GM12878 (cell line): ENCODE results near the gene TOP2B. TPM values are rescaled to one million over a fixed set of nuclear protein-coding genes. Genes with fewer than 3 reads are reported as not detected.

Experiments
- CHD4 ChIP-seq: fragments of 200-600 bp; sonication (generic); IDR thresholded peaks from 2 replicates; pipeline ENCODE4 v1.6.1; 2016; ENCODE audit warnings: mild to moderate bottlenecking
- E2F8 ChIP-seq: fragments of 450-650 bp; IDR thresholded peaks from 2 replicates; pipeline ENCODE4 v1.6.1; 2018; ENCODE audit warnings: mild to moderate bottlenecking, low read depth, moderate library complexity; ENCODE audit not compliant: partially characterized antibody
- EED ChIP-seq: sonication (generic); IDR thresholded peaks from 2 replicates; pipeline ENCODE4 v1.6.1; 2016; ENCODE audit warnings: antibody characterized with exemption, low read depth
- GATAD2B ChIP-seq: fragments of 450-650 bp; conservative IDR thresholded peaks from 2 replicates; pipeline ENCODE4 v1.6.1; 2017; ENCODE audit warnings: low read depth, mild to moderate bottlenecking, moderate library complexity
- KLF5 ChIP-seq: fragments of 450-650 bp; IDR thresholded peaks from 2 replicates; pipeline ENCODE4 v1.6.1; 2014; ENCODE audit warnings: mild to moderate bottlenecking; ENCODE audit not compliant: partially characterized antibody
- MLLT1 ChIP-seq: fragments of 450-650 bp; IDR thresholded peaks from 2 replicates; pipeline ENCODE4 v1.6.1; 2016; ENCODE audit warnings: mild to moderate bottlenecking
- MTA2 ChIP-seq: fragments of 450-650 bp; IDR thresholded peaks from 2 replicates; pipeline ENCODE4 v1.6.1; 2016; ENCODE audit warnings: low read depth, mild to moderate bottlenecking, moderate library complexity
- MXI1 ChIP-seq: fragments of 150-350 bp; IDR thresholded peaks from 2 replicates; pipeline ENCODE4 v1.6.1; 2011; ENCODE audit warnings: low read depth, mild to moderate bottlenecking, inconsistent platforms, low read length, improper control_type of control experiment
- MYC ChIP-seq: IDR thresholded peaks from 2 replicates; pipeline ENCODE4 v1.6.1; 2011; ENCODE audit warnings: mild to moderate bottlenecking, low read length, moderate library complexity, inconsistent platforms; ENCODE audit not compliant: insufficient read depth, insufficient replicate concordance, insufficient read length, severe bottlenecking
- NBN ChIP-seq: fragments of 450-650 bp; IDR thresholded peaks from 2 replicates; pipeline ENCODE4 v1.6.1; 2016
- NFIC ChIP-seq: IDR thresholded peaks from 2 replicates; pipeline ENCODE4 v1.6.1; 2012; ENCODE audit warnings: low read depth, mild to moderate bottlenecking, inconsistent platforms, low read length, moderate library complexity
- NFXL1 ChIP-seq: fragments of 450-650 bp; IDR thresholded peaks from 2 replicates; pipeline ENCODE4 v1.6.1; 2017; ENCODE audit warnings: antibody characterized with exemption, mild to moderate bottlenecking, borderline replicate concordance
- NR2C2 ChIP-seq: IDR thresholded peaks from 2 replicates; pipeline ENCODE4 v1.6.1; 2011; ENCODE audit warnings: borderline replicate concordance, low read depth; ENCODE audit not compliant: control insufficient read depth, insufficient read length
- PAX5 ChIP-seq: IDR thresholded peaks from 2 replicates; pipeline ENCODE4 v1.6.1; 2011; ENCODE audit warnings: low read depth, low read length, borderline replicate concordance
- POLR2A ChIP-seq: IDR thresholded peaks from 2 replicates; pipeline ENCODE4 v1.6.1; 2011; ENCODE audit warnings: low read depth, mild to moderate bottlenecking, low read length
- RAD51 ChIP-seq: fragments of 450-650 bp; IDR thresholded peaks from 2 replicates; pipeline ENCODE4 v1.6.1; 2016; ENCODE audit warnings: moderate library complexity, mild to moderate bottlenecking, inconsistent platforms
- RELB ChIP-seq: fragments of 450-650 bp; IDR thresholded peaks from 2 replicates; pipeline ENCODE4 v1.6.1; 2017; ENCODE audit warnings: low read depth, mild to moderate bottlenecking, moderate library complexity
- SIN3A ChIP-seq: IDR thresholded peaks from 2 replicates; pipeline ENCODE4 v1.6.1; 2012; ENCODE audit warnings: low read depth, low read length, improper control_type of control experiment
- SP1 ChIP-seq: IDR thresholded peaks from one replicate; pipeline ENCODE4 v1.6.1; 2011; ENCODE audit warnings: low read depth, low read length
- SRF ChIP-seq, 2 experiments: IDR thresholded peaks; 2 replicates each; pipeline ENCODE4 v1.6.1; 2011; ENCODE audit warnings: low read depth in 2 of 2, low read length in 2 of 2, mild to moderate bottlenecking in 1 of 2, moderate library complexity in 1 of 2
- STAT1 ChIP-seq: fragments of 450-650 bp; conservative IDR thresholded peaks from 2 replicates; pipeline ENCODE4 v1.6.1; 2014; ENCODE audit warnings: antibody characterized with exemption, mild to moderate bottlenecking
- STAT3 ChIP-seq: IDR thresholded peaks from 2 replicates; pipeline ENCODE4 v1.6.1; 2011; ENCODE audit warnings: low read depth, low read length, improper control_type of control experiment
- TBL1XR1 ChIP-seq: IDR thresholded peaks from 2 replicates; pipeline ENCODE4 v1.6.1; 2012; ENCODE audit warnings: low read depth, low read length, improper control_type of control experiment
- ZBED1 ChIP-seq: IDR thresholded peaks from 2 replicates; pipeline ENCODE4 v1.6.1; 2016; ENCODE audit warnings: borderline replicate concordance
- ZNF207 ChIP-seq: fragments of 450-650 bp; IDR thresholded peaks from 2 replicates; pipeline ENCODE4 v1.6.1; 2014; ENCODE audit warnings: antibody characterized with exemption, mild to moderate bottlenecking, borderline replicate concordance
- ZNF622 ChIP-seq: fragments of 450-650 bp; IDR thresholded peaks from 2 replicates; pipeline ENCODE4 v1.6.1; 2017; ENCODE audit warnings: mild to moderate bottlenecking, inconsistent platforms
- polyA plus RNA-seq, 11 experiments: library from polyadenylated mRNA; depleted of rRNA in 4 of 11; unstranded in 6 of 11; stranded (reverse) in 5 of 11; fragments of >200 nt; fragmentation: Nextera tagmentation in 4 of 11; fragmentation: Illumina TruSeq in 1 of 11; extraction: Ambion mirVana in 4 of 11; extraction: Trizol in 1 of 11; gene quantifications; 1 replicate in 1 of 11; 2 replicates in 10 of 11; pipeline versions ENCODE4 v1.2.1 to v1.2.3, GENCODE V29; 2011 to 2016; ENCODE audit warnings: inconsistent platforms in 2 of 11, missing spikeins in 2 of 11, low read depth in 1 of 11
- total RNA-seq, 4 experiments: library from RNA; depleted of rRNA in 3 of 4; stranded (reverse); fragments of >200 nt in 3 of 4; fragmentation: Illumina TruSeq in 1 of 4; extraction: Trizol in 1 of 4; gene quantifications; 2 replicates each; pipeline versions ENCODE4 v1.2.1 to v1.2.3, GENCODE V29; 2013 to 2021

TOP2B gene
- total and polyA plus RNA-seq, 10 of the 15 experiments (the other 5 are each of a cell fraction or from before 2014, with no cell fraction given) = 28.6 to 134 (median 83.4) TPM

GRCh38 chr3:25665315-25666280 is 891 bp upstream of the TOP2B start (continued):
- TF ChIP-seq MXI1 (no peak), NR2C2 (no peak), GATAD2B (no peak), NFIC (no peak; the same call in 1 of the 2 replicates), RELB (0 out of 2 replicates have a peak, but pooled peaks have one; percentile 12), RAD51 (peak; percentile 81), SP1 (peak; percentile 4), EED (no peak), ZBED1 (no peak), NBN (no peak), E2F8 (no peak), CHD4 (no peak), ZNF207 (no peak), TBL1XR1 (no peak; the same call in 1 of the 2 replicates), SRF (IDR thresholded peaks at IDR 0.05; ENCODE audit: low read depth in 2 of 2, low read length in 2 of 2) (no peak), SIN3A (no peak), STAT1 (no peak), MLLT1 (peak; percentile 15; the same call in 1 of the 2 replicates), STAT3 (no peak), MTA2 (0 out of 2 replicates have a peak, but pooled peaks have one; percentile 48), MYC (no peak), ZNF622 (no peak), POLR2A (no peak), KLF5 (no peak), NFXL1 (no peak), PAX5 (0 out of 2 replicates have a peak, but pooled peaks have one; percentile 6)
